Common myeloid progenitor, CD34-positive (primary cell): ENCODE data around the gene APEX1.

Source experiments
- CTCF ChIA-PET: fragments of 350-600 bp; sonication (Branson Sonifier 250); formaldehyde crosslinking; loops from one replicate; lab custom pipeline; 2021; ENCODE audit warnings: antibody characterized with exemption; lab: Charles Lee
- POLR2A ChIA-PET: fragments of 350-600 bp; sonication (Branson Sonifier 250); formaldehyde crosslinking; loops from one replicate; lab custom pipeline; 2021; ENCODE audit warnings: antibody characterized with exemption; lab: Charles Lee
- DNase-seq, 3 donors: peaks; one replicate each; pipeline versions ENCODE4 v3.0.0 to v3.0.0-alpha.2; 2013
- H3K27ac ChIP-seq, 2 experiments: 1 replicate in 1 of 2; 2 replicates in 1 of 2; pipeline ENCODE4 v1.7.0; 2013; ENCODE audit warnings: inconsistent platforms in 2 of 2, low read length in 2 of 2, mild to moderate bottlenecking in 2 of 2, low read depth in 1 of 2, moderate library complexity in 1 of 2; ENCODE audit not compliant: severe bottlenecking in 2 of 2, insufficient read depth in 1 of 2, poor library complexity in 1 of 2
- H3K27me3 ChIP-seq, 5 experiments: replicated peaks in 2 of 5; 1 replicate in 3 of 5; 2 replicates in 2 of 5; pipeline versions ENCODE4 v1.6.1 to v1.7.0; 2013; ENCODE audit warnings: low read length in 4 of 5, mild to moderate bottlenecking in 2 of 5, moderate library complexity in 2 of 5, inconsistent platforms in 1 of 5; ENCODE audit not compliant: insufficient read depth in 5 of 5, control insufficient read depth in 4 of 5
- H3K36me3 ChIP-seq, 4 experiments: 1 replicate in 2 of 4; 2 replicates in 2 of 4; pipeline versions ENCODE4 v1.6.1 to v1.7.0; 2013; ENCODE audit warnings: low read length in 3 of 4, control low read depth in 1 of 4, mild to moderate bottlenecking in 1 of 4; ENCODE audit not compliant: control insufficient read depth in 4 of 4, insufficient read depth in 4 of 4
- H3K4me1 ChIP-seq, 4 experiments: 1 replicate in 3 of 4; 2 replicates in 1 of 4; pipeline versions ENCODE4 v1.6.1 to v1.7.1; 2013; ENCODE audit warnings: low read length in 3 of 4, mild to moderate bottlenecking in 3 of 4, control low read depth in 1 of 4, inconsistent platforms in 1 of 4, moderate library complexity in 1 of 4; ENCODE audit not compliant: control insufficient read depth in 4 of 4, insufficient read depth in 4 of 4; ENCODE audit errors: control extremely low read depth in 1 of 4
- H3K4me3 ChIP-seq, 7 experiments: 1 replicate in 4 of 7; 2 replicates in 3 of 7; pipeline versions ENCODE4 v1.5.1 to v1.7.0; 2013; ENCODE audit warnings: mild to moderate bottlenecking in 7 of 7, low read length in 6 of 7, moderate library complexity in 6 of 7, inconsistent platforms in 2 of 7, low read depth in 2 of 7, control low read depth in 1 of 7; ENCODE audit not compliant: insufficient read depth in 4 of 7, control insufficient read depth in 1 of 7; ENCODE audit errors: extremely low read depth in 1 of 7
- H3K9me3 ChIP-seq, 5 experiments: 1 replicate in 4 of 5; 2 replicates in 1 of 5; pipeline versions ENCODE4 v1.6.1 to v1.7.1; 2013; ENCODE audit warnings: low read length in 4 of 5, mild to moderate bottlenecking in 2 of 5, inconsistent platforms in 1 of 5, low read depth in 1 of 5, moderate library complexity in 1 of 5; ENCODE audit not compliant: control insufficient read depth in 4 of 5, insufficient read depth in 2 of 5; ENCODE audit errors: control extremely low read depth in 1 of 5
- WGBS: methylation state at CpG from one replicate; pipeline ENCODE4 v1.1.5; 2013; ENCODE audit not compliant: insufficient coverage; 5-methylcytosine and 5-hydroxymethylcytosine counted together

Gene APEX1

GRCh38 chr14:20434701-20435581, 20.1 kb upstream of the APEX1 start:
- peaks cover 0 to 2% (median 0%) of the 10 kb centered on the region in 5 experiments for H3K9me3 ChIP-seq
- ChIA-PET POLR2A (no interaction called here), CTCF (interaction anchor here (0.7 to 1.7 kb wide), 4 partner anchors 10 to 19 kb away, joined by 3 to 5 read pairs (median 4); no protein-coding TSS in a partner anchor)
- H3K36me3 ChIP-seq: no peaks in the 10 kb centered on the region
- no peak overlapping the region for H3K27ac ChIP-seq
- 96% methylated on average over 34 of the region's 44 CpGs for WGBS
- H3K27me3 ChIP-seq: no peaks in the 10 kb centered on the region
- DNase-seq: no peak
- H3K4me3 ChIP-seq: no peak overlapping the region
- H3K4me1 ChIP-seq: peaks cover 0 to 21% (median 13%) of the 10 kb centered on the region in 4 experiments

GRCh38 chr14:20435582-20436362, 19.3 kb upstream of the APEX1 start, which contains the start of gene KLHL33:
KLHL33 (minus strand) TSS chr14:20436166; CDS start chr14:20435811, 355 bp downstream.
- WGBS: 98% methylated on average over 11 of the region's 17 CpGs
- Histone ChIP-seq H3K27me3 (no peaks in the 10 kb centered on the region), H3K4me3 (no peak within 1 kb of the TSS), H3K27ac (no peak within 1 kb of the TSS), H3K4me1 (peaks cover 5 to 20% (median 13%) of the 10 kb centered on the region in 4 experiments), H3K36me3 (no peaks in the 10 kb centered on the region), H3K9me3 (peaks cover 0 to 2% (median 0%) of the 10 kb centered on the region in 5 experiments)
- DNase-seq: no peak
- ChIA-PET CTCF (interaction anchor here (0.9 to 1.4 kb wide), 2 partner anchors 13 to 20 kb away, joined by 3 to 4 read pairs; no protein-coding TSS in a partner anchor), POLR2A (no interaction called here)

- no peak overlapping the region for H3K4me3 ChIP-seq
- no peaks in the 10 kb centered on the region for H3K27me3 ChIP-seq
- ChIA-PET CTCF (interaction anchor here (0.9 to 1.4 kb wide), 2 partner anchors 14 to 21 kb away, joined by 3 to 4 read pairs; no protein-coding TSS in a partner anchor), POLR2A (no interaction called here)
- H3K4me1 ChIP-seq: peaks cover 10 to 25% (median 18%) of the 10 kb centered on the region in 4 experiments
- WGBS: 97% methylated on average over 3 of the region's 4 CpGs
- no peak overlapping the region for H3K27ac ChIP-seq
- DNase-seq: no peak
- H3K36me3 ChIP-seq: no peaks in the 10 kb centered on the region
- H3K9me3 ChIP-seq: peaks cover 0 to 2% (median 0%) of the 10 kb centered on the region in 5 experiments
Measured at GRCh38 chr14:20436363-20436755, 18.7 kb upstream of the APEX1 start.

- ChIA-PET POLR2A (no interaction called here), CTCF (interaction anchor here (0.8 kb wide), 1 partner anchor 23 kb away, joined by 3 read pairs; no protein-coding TSS in a partner anchor)
- H3K36me3 ChIP-seq: no peaks in the 10 kb centered on the region
- peaks cover 14 to 35% (median 28%) of the 10 kb centered on the region in 4 experiments for H3K4me1 ChIP-seq
- H3K27me3 ChIP-seq: no peaks in the 10 kb centered on the region
- H3K4me3 ChIP-seq: no peak overlapping the region
- H3K27ac ChIP-seq: no peak overlapping the region
- 96% methylated on average over 4 of the region's 7 CpGs for WGBS
- peaks cover 0 to 2% (median 0%) of the 10 kb centered on the region in 5 experiments for H3K9me3 ChIP-seq
- DNase-seq: no peak
Measured at GRCh38 chr14:20438664-20439063, 16.4 kb upstream of the APEX1 start.

GRCh38 chr14:20440465-20440864, 14.6 kb upstream of the APEX1 start:
- Histone ChIP-seq H3K27ac (peak overlapping the region in 1 of 2 experiments; percentile 25), H3K27me3 (no peaks in the 10 kb centered on the region), H3K36me3 (peaks cover 0 to 8% (median 4%) of the 10 kb centered on the region in 4 experiments), H3K4me1 (peaks cover 14 to 35% (median 28%) of the 10 kb centered on the region in 4 experiments), H3K9me3 (peaks cover 0 to 2% (median 0%) of the 10 kb centered on the region in 5 experiments), H3K4me3 (no peak overlapping the region)
- no peak for DNase-seq
- 100% methylated on average over 1 of the region's 5 CpGs for WGBS
- POLR2A ChIA-PET: no interaction called here
- CTCF ChIA-PET: interaction anchor here (1.4 kb wide), 1 partner anchor 11 kb away, joined by 3 read pairs; no protein-coding TSS in a partner anchor

GRCh38 chr14:20440882-20441281, 14.1 kb upstream of the APEX1 start:
- 100% methylated on average over 1 of the region's 5 CpGs for WGBS
- Histone ChIP-seq H3K36me3 (peaks cover 0 to 12% (median 8%) of the 10 kb centered on the region in 4 experiments), H3K9me3 (peaks cover 0 to 2% (median 0%) of the 10 kb centered on the region in 5 experiments), H3K4me3 (peak overlapping the region in 2 of 7 experiments; percentile 12 to 24), H3K27ac (peak overlapping the region in 1 of 2 experiments; percentile 25), H3K4me1 (peaks cover 14 to 35% (median 28%) of the 10 kb centered on the region in 4 experiments), H3K27me3 (no peaks in the 10 kb centered on the region)
- ChIA-PET CTCF (interaction anchor here (1.1 to 1.9 kb wide), 3 partner anchors 10 to 36 kb away, joined by 3 to 16 read pairs (median 3); no protein-coding TSS in a partner anchor), POLR2A (no interaction called here)
- DNase-seq: peak in 2 of 3 donors; percentile 22 to 57
